ENCODE data around the gene RSF1.
"Not testable (repeated sequence)": the region's sequence is repeated elsewhere in the genome, so short reads cannot be mapped to it uniquely, and the experiment has no call there.

Gene RSF1

GRCh38 chr11:77820565-77821348 lies at the start of gene RSF1, which contains the start of gene AAMDC:
TSS of gene RSF1 (minus strand) at chr11:77820722. CDS start at chr11:77820714, 8 bp downstream.
TSS of gene AAMDC (plus strand) at chr11:77821144. CDS start at chr11:77842497, 21,353 bp downstream.
- in situ Hi-C loops (cut with HindIII; ENCODE audit: low sequenced_read_pairs): no loop called here

GRCh38 chr11:77868744-77869143 lies 48.2 kb upstream of the RSF1 start:
- in situ Hi-C loops (cut with HindIII; ENCODE audit: low sequenced_read_pairs): no loop called here

- in situ Hi-C loops (cut with HindIII; ENCODE audit: low sequenced_read_pairs): no loop called here
Observed at GRCh38 chr11:77866336-77866735, 45.8 kb upstream of the RSF1 start.

- in situ Hi-C loops (cut with HindIII; ENCODE audit: low sequenced_read_pairs): no loop called here
Observed at GRCh38 chr11:77865805-77866204, 45.3 kb upstream of the RSF1 start.

- in situ Hi-C loops (cut with HindIII; ENCODE audit: low sequenced_read_pairs): not testable (repeated sequence)
Observed at GRCh38 chr11:77861444-77861843, 40.9 kb upstream of the RSF1 start.

- in situ Hi-C loops (cut with HindIII; ENCODE audit: low sequenced_read_pairs): not testable (repeated sequence)
Observed at GRCh38 chr11:77857906-77858457, 37.5 kb upstream of the RSF1 start.

- in situ Hi-C loops (cut with HindIII; ENCODE audit: low sequenced_read_pairs): no loop called here
Observed at GRCh38 chr11:77854838-77855237, 34.3 kb upstream of the RSF1 start.

- in situ Hi-C loops (cut with HindIII; ENCODE audit: low sequenced_read_pairs): no loop called here
Observed at GRCh38 chr11:77851503-77851902, 31.0 kb upstream of the RSF1 start.

- in situ Hi-C loops (cut with HindIII; ENCODE audit: low sequenced_read_pairs): not testable (repeated sequence)
Observed at GRCh38 chr11:77843700-77844099, 23.2 kb upstream of the RSF1 start.

- in situ Hi-C loops (cut with HindIII; ENCODE audit: low sequenced_read_pairs): no loop called here
Observed at GRCh38 chr11:77842441-77843121, 22.1 kb upstream of the RSF1 start.

GRCh38 chr11:77833302-77833701 lies 12.8 kb upstream of the RSF1 start:
- in situ Hi-C loops (cut with HindIII; ENCODE audit: low sequenced_read_pairs): no loop called here

GRCh38 chr11:77828926-77829325 lies 8.4 kb upstream of the RSF1 start:
- in situ Hi-C loops (cut with HindIII; ENCODE audit: low sequenced_read_pairs): no loop called here

GRCh38 chr11:77823775-77824174 lies 3.3 kb upstream of the RSF1 start:
- in situ Hi-C loops (cut with HindIII; ENCODE audit: low sequenced_read_pairs): no loop called here

GRCh38 chr11:77822126-77822525 lies 1.6 kb upstream of the RSF1 start:
- in situ Hi-C loops (cut with HindIII; ENCODE audit: low sequenced_read_pairs): not testable (repeated sequence)

GRCh38 chr11:77821349-77821851 lies 878 bp upstream of the RSF1 start:
- in situ Hi-C loops (cut with HindIII; ENCODE audit: low sequenced_read_pairs): no loop called here

GRCh38 chr11:77819921-77820564 lies 479 bp downstream of the RSF1 start:
- in situ Hi-C loops (cut with HindIII; ENCODE audit: low sequenced_read_pairs): no loop called here

GRCh38 chr11:77819411-77819920 lies 1.1 kb downstream of the RSF1 start:
- in situ Hi-C loops (cut with HindIII; ENCODE audit: low sequenced_read_pairs): no loop called here

GRCh38 chr11:77815459-77815858 lies 5.1 kb downstream of the RSF1 start:
- in situ Hi-C loops (cut with HindIII; ENCODE audit: low sequenced_read_pairs): no loop called here

- in situ Hi-C loops (cut with HindIII; ENCODE audit: low sequenced_read_pairs): no loop called here
Observed at GRCh38 chr11:77814848-77815247, 5.7 kb downstream of the RSF1 start.

- in situ Hi-C loops (cut with HindIII; ENCODE audit: low sequenced_read_pairs): no loop called here
Observed at GRCh38 chr11:77813256-77813655, 7.3 kb downstream of the RSF1 start.

GRCh38 chr11:77806993-77807392 lies 13.5 kb downstream of the RSF1 start:
- in situ Hi-C loops (cut with HindIII; ENCODE audit: low sequenced_read_pairs): no loop called here
